MM.1S (cell line): ENCODE measurements around the gene CSNK1A1.

Source experiments
- EZH2 ChIP-seq: fragments of 300-600 bp; sonication (generic); optimal IDR thresholded peaks from 2 replicates; pipeline ENCODE3; 2017; ENCODE audit warnings: low read depth, mild to moderate bottlenecking, antibody characterized with exemption, low read length, mixed read lengths
- EZH2phosphoT487 ChIP-seq: fragments of 300-600 bp; sonication (generic); IDR thresholded peaks from 2 replicates; pipeline ENCODE4 v1.6.1; 2018; ENCODE audit warnings: antibody characterized with exemption, low read length
- TF ChIP-seq, protein P1 (sequence below): fragments of 300-600 bp; sonication (generic); IDR thresholded peaks from 2 replicates; pipeline ENCODE4 v1.5.1; 2016; ENCODE audit warnings: antibody characterized with exemption, low read length, mixed read lengths

DNA sequence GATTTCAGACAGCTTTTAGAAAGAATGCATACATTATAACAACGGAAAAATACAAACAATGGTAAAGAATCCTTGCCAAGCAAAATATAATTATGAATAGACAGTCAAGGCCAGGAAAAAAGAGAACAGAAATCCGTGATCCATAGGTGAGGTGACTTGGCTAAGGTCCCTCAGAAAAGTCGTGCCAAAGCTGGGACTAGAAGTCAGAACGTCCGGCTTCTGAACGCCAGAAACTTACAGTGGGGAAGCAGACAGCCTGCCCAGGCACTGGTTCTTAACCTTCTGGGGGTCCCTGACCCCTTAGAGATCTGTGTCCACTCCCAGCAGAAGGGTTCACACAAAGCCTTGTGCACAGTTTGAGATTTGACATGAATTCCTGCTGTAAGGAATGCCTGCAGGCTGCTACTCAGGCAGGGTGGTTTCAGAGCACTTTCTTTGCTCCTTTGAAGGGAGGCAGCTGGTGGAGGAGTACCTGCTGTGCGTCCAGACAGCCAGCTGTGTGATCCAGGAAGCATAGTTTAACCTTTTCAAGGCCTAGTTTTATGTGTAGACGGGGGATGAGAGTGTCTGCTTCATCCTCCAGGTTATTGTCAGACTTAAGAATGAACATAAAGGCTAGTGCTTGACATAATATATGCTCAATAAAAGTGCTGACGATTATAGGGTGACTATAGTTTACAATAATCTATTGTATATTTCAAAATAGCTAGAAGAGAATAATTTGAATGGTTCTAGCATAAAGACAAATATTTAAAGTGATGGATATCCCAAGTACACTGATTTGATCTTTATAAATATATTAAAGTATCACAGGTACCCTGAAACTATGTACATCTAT lies 30.9 kb upstream of the CSNK1A1 start:
- TF ChIP-seq, protein P1, sequence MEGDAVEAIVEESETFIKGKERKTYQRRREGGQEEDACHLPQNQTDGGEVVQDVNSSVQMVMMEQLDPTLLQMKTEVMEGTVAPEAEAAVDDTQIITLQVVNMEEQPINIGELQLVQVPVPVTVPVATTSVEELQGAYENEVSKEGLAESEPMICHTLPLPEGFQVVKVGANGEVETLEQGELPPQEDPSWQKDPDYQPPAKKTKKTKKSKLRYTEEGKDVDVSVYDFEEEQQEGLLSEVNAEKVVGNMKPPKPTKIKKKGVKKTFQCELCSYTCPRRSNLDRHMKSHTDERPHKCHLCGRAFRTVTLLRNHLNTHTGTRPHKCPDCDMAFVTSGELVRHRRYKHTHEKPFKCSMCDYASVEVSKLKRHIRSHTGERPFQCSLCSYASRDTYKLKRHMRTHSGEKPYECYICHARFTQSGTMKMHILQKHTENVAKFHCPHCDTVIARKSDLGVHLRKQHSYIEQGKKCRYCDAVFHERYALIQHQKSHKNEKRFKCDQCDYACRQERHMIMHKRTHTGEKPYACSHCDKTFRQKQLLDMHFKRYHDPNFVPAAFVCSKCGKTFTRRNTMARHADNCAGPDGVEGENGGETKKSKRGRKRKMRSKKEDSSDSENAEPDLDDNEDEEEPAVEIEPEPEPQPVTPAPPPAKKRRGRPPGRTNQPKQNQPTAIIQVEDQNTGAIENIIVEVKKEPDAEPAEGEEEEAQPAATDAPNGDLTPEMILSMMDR, result no peak
- no peak for TF ChIP-seq EZH2phosphoT487
- no peak for TF ChIP-seq EZH2
